Neural progenitor cell (in vitro differentiated cells): ENCODE results near the gene SLC9C2. TPM values are rescaled to one million over a fixed set of nuclear protein-coding genes. Genes with fewer than 3 reads are reported as not detected.
"Not testable (repeated sequence)": the region's sequence is repeated elsewhere in the genome, so short reads cannot be mapped to it uniquely, and the experiment has no call there.

ENCODE experiments used
- DNase-seq: peaks from one replicate; pipeline ENCODE4 v3.0.0-alpha.2; 2016; ENCODE audit warnings: low spot score
- H2AFZ ChIP-seq: fragments of 200-600 bp; sonication (generic); replicated peaks from 2 replicates; pipeline ENCODE4 v1.6.1; 2016; ENCODE audit warnings: antibody characterized with exemption
- H3F3A ChIP-seq: fragments of 200-600 bp; sonication (generic); 2 replicates; pipeline ENCODE4 v1.6.1; 2016; ENCODE audit warnings: antibody characterized with exemption, low read depth
- H3K27ac ChIP-seq: fragments of 200-600 bp; sonication (generic); 2 replicates; pipeline ENCODE4 v1.5.1; 2016; ENCODE audit warnings: mild to moderate bottlenecking
- H3K27me3 ChIP-seq: fragments of 200-600 bp; sonication (generic); 2 replicates; pipeline ENCODE4 v1.6.1; 2016; ENCODE audit warnings: mild to moderate bottlenecking, moderate library complexity
- H3K36me3 ChIP-seq: fragments of 200-600 bp; sonication (generic); 2 replicates; pipeline ENCODE4 v1.5.1; 2016
- H3K4me1 ChIP-seq: fragments of 200-600 bp; sonication (generic); 2 replicates; pipeline ENCODE4 v1.6.1; 2016; ENCODE audit warnings: mixed run types
- H3K4me2 ChIP-seq: fragments of 200-600 bp; sonication (generic); 2 replicates; pipeline ENCODE4 v1.6.1; 2016
- H3K4me3 ChIP-seq: fragments of 200-600 bp; sonication (generic); 2 replicates; pipeline ENCODE4 v1.5.1; 2016
- H3K79me2 ChIP-seq: fragments of 200-600 bp; sonication (generic); 2 replicates; pipeline ENCODE4 v1.6.1; 2016; ENCODE audit warnings: low read depth
- H3K9ac ChIP-seq: fragments of 200-600 bp; sonication (generic); 2 replicates; pipeline ENCODE4 v1.6.1; 2016
- H3K9me3 ChIP-seq: fragments of 200-600 bp; sonication (generic); 2 replicates; pipeline ENCODE4 v1.5.1; 2016; ENCODE audit warnings: low read depth
- H4K20me1 ChIP-seq: fragments of 200-600 bp; sonication (generic); 2 replicates; pipeline ENCODE4 v1.6.1; 2016; ENCODE audit warnings: low read depth
- H3K27ac Mint-ChIP-seq: 3 replicates; pipeline ENCODE4 v1.8.0; 2021; ENCODE audit warnings: mixed read lengths
- H3K27me3 Mint-ChIP-seq: 2 replicates; pipeline ENCODE4 v1.8.0; 2022; ENCODE audit warnings: low read depth, mild to moderate bottlenecking, inconsistent platforms, moderate library complexity, mixed read lengths; ENCODE audit not compliant: insufficient read depth
- H3K36me3 Mint-ChIP-seq: 3 replicates; pipeline ENCODE4 v1.8.0; 2021; ENCODE audit warnings: mixed read lengths
- H3K4me1 Mint-ChIP-seq: 3 replicates; pipeline ENCODE4 v1.8.0; 2021; ENCODE audit warnings: mixed read lengths
- H3K4me3 Mint-ChIP-seq: 3 replicates; pipeline ENCODE4 v1.8.0; 2021; ENCODE audit warnings: mild to moderate bottlenecking, moderate library complexity, mixed read lengths
- H3K9me3 Mint-ChIP-seq: 3 replicates; pipeline ENCODE4 v1.8.0; 2020; ENCODE audit warnings: mixed read lengths
- CTCF ChIP-seq: fragments of 200-600 bp; sonication (generic); IDR thresholded peaks from 2 replicates; pipeline ENCODE4 v1.5.1; 2017; ENCODE audit warnings: antibody characterized with exemption, mild to moderate bottlenecking
- EZH2 ChIP-seq: fragments of 200-600 bp; sonication (generic); IDR thresholded peaks from 2 replicates; pipeline ENCODE4 v1.6.1; 2017; ENCODE audit warnings: antibody characterized with exemption, mild to moderate bottlenecking, moderate library complexity
- EZH2phosphoT487 ChIP-seq: fragments of 200-600 bp; sonication (generic); IDR thresholded peaks from 2 replicates; pipeline ENCODE4 v1.6.1; 2017; ENCODE audit warnings: antibody characterized with exemption
- total RNA-seq: library from RNA; depleted of rRNA; stranded (reverse); fragments of >200 nt; gene quantifications from 2 replicates; pipeline ENCODE4 v1.2.3, GENCODE V29; 2015; ENCODE audit warnings: low replicate concordance

The SLC9C2 gene
- total RNA-seq, 1 donor from 2014 or later: not detected

- Mint-ChIP-seq H3K4me3 (no peak overlapping the region), H3K9me3 (peaks cover 32% of the 10 kb centered on the region), H3K27ac (no peak overlapping the region), H3K4me1 (no peaks in the 10 kb centered on the region), H3K36me3 (peaks cover 10% of the 10 kb centered on the region), H3K27me3 (no peaks in the 10 kb centered on the region)
- Histone ChIP-seq H3K36me3 (no peaks in the 10 kb centered on the region), H3F3A (no peaks in the 10 kb centered on the region), H3K4me1 (no peaks in the 10 kb centered on the region), H4K20me1 (no peaks in the 10 kb centered on the region), H3K9ac (no peak overlapping the region), H3K27ac (no peak overlapping the region), H3K27me3 (no peaks in the 10 kb centered on the region), H3K9me3 (no peaks in the 10 kb centered on the region), H2AFZ (no peak overlapping the region), H3K4me3 (no peak overlapping the region), H3K4me2 (no peak overlapping the region), H3K79me2 (no peaks in the 10 kb centered on the region)
- no peak for DNase-seq
- TF ChIP-seq EZH2phosphoT487 (no peak), EZH2 (no peak), CTCF (no peak)
Observed at GRCh38 chr1:173616859-173617258, 14.0 kb upstream of the SLC9C2 start.

GRCh38 chr1:173613086-173613485, 10.2 kb upstream of the SLC9C2 start:
- peaks cover 18% of the 10 kb centered on the region for H3K9me3 Mint-ChIP-seq
- H3K4me2 ChIP-seq, H3K4me1 Mint-ChIP-seq, H4K20me1 ChIP-seq, H3K27me3 Mint-ChIP-seq, H3K36me3 ChIP-seq, H3K27ac ChIP-seq, H3K4me3 ChIP-seq, H3K4me3 Mint-ChIP-seq, H3K4me1 ChIP-seq, H2AFZ ChIP-seq, H3K36me3 Mint-ChIP-seq, H3K9ac ChIP-seq, H3K9me3 ChIP-seq, H3F3A ChIP-seq, H3K79me2 ChIP-seq, DNase-seq, H3K27ac Mint-ChIP-seq, H3K27me3 ChIP-seq: not testable (repeated sequence)

GRCh38 chr1:173608503-173609216, 5.8 kb upstream of the SLC9C2 start:
- no peaks in the 10 kb centered on the region for H3K9me3 ChIP-seq
- Mint-ChIP-seq H3K4me1 (no peaks in the 10 kb centered on the region), H3K4me3 (no peak overlapping the region), H3K27ac (no peak overlapping the region), H3K27me3 (no peaks in the 10 kb centered on the region), H3K9me3 (peaks cover 13% of the 10 kb centered on the region), H3K36me3 (peaks cover 8% of the 10 kb centered on the region)
- no peak overlapping the region for H3K27ac ChIP-seq
- no peaks in the 10 kb centered on the region for H3K27me3 ChIP-seq
- no peak overlapping the region for H3K9ac ChIP-seq
- DNase-seq: no peak
- no peaks in the 10 kb centered on the region for H4K20me1 ChIP-seq
- H2AFZ ChIP-seq: no peak overlapping the region
- no peaks in the 10 kb centered on the region for H3K4me1 ChIP-seq
- H3K79me2 ChIP-seq: no peaks in the 10 kb centered on the region
- no peak overlapping the region for H3K4me2 ChIP-seq
- TF ChIP-seq CTCF (no peak), EZH2 (no peak), EZH2phosphoT487 (no peak)
- H3K4me3 ChIP-seq: no peak overlapping the region
- H3K36me3 ChIP-seq: no peaks in the 10 kb centered on the region
- no peaks in the 10 kb centered on the region for H3F3A ChIP-seq

GRCh38 chr1:173601588-173601987, 1.3 kb downstream of the SLC9C2 start:
- H3K4me1 Mint-ChIP-seq: no peaks in the 10 kb centered on the region
- H3K4me1 ChIP-seq: no peaks in the 10 kb centered on the region
- H3K79me2 ChIP-seq: no peaks in the 10 kb centered on the region
- no peak overlapping the region for H3K9ac ChIP-seq
- no peak overlapping the region for H3K27ac ChIP-seq
- TF ChIP-seq CTCF (no peak), EZH2 (no peak), EZH2phosphoT487 (no peak)
- no peak overlapping the region for H3K4me3 ChIP-seq
- H2AFZ ChIP-seq: no peak overlapping the region
- H4K20me1 ChIP-seq: no peaks in the 10 kb centered on the region
- peaks cover 4% of the 10 kb centered on the region for H3K36me3 ChIP-seq
- no peaks in the 10 kb centered on the region for H3K27me3 ChIP-seq
- H3K36me3 Mint-ChIP-seq: no peaks in the 10 kb centered on the region
- H3K9me3 Mint-ChIP-seq: no peaks in the 10 kb centered on the region
- H3K27ac Mint-ChIP-seq: no peak overlapping the region
- no peak overlapping the region for H3K4me3 Mint-ChIP-seq
- H3K27me3 Mint-ChIP-seq: no peaks in the 10 kb centered on the region
- DNase-seq: no peak
- H3K4me2 ChIP-seq: no peak overlapping the region
- H3K9me3 ChIP-seq: no peaks in the 10 kb centered on the region
- H3F3A ChIP-seq: no peaks in the 10 kb centered on the region
